ENCODE data around the gene FAM53B.

FAM53B gene

GRCh38 chr10:124569623-124570470 lies 174.3 kb downstream of the FAM53B start:
- H4K20me1 ChIP-seq (ENCODE audit: insufficient read depth): no peaks in the 10 kb centered on the region
- H3K4me1 ChIP-seq (ENCODE audit: low read depth, poor library complexity, severe bottlenecking): no peaks in the 10 kb centered on the region
- no peaks in the 10 kb centered on the region for H3K27me3 ChIP-seq (ENCODE audit: insufficient read depth, low read depth)
- no peaks in the 10 kb centered on the region for H3K36me3 ChIP-seq (ENCODE audit: insufficient read depth)
- no peak overlapping the region for H3K4me2 ChIP-seq
- no peak for TF ChIP-seq CTCF (conservative IDR thresholded peaks at IDR 0.05; ENCODE audit: low read depth, low read length)
- no peaks in the 10 kb centered on the region for H3K79me2 ChIP-seq (ENCODE audit: insufficient read depth, low read depth)
- no peak overlapping the region for H3K4me3 ChIP-seq (IDR thresholded peaks at IDR 0.05; ENCODE audit: insufficient read depth, low read depth, low read length)
- H3K9ac ChIP-seq: no peak overlapping the region
- H2AFZ ChIP-seq (ENCODE audit: low read depth): no peak overlapping the region
- no peak overlapping the region for H3K27ac ChIP-seq
